HG03442 (cell line): ENCODE results near the gene DEAF1.
"Not testable (repeated sequence)": the region's sequence is repeated elsewhere in the genome, so short reads cannot be mapped to it uniquely, and the experiment has no call there.

Experiments
- ATAC-seq: cut with Tn5 transposase; IDR thresholded peaks from one replicate; pipeline ENCODE4 v1.9.1; 2021; ENCODE audit warnings: mild to moderate bottlenecking, moderate library complexity; ENCODE audit not compliant: unreplicated experiment

Gene DEAF1

GRCh38 chr11:680970-681369, 14.1 kb downstream of the DEAF1 start:
- ATAC-seq: no peak

GRCh38 chr11:680476-680875, 14.5 kb downstream of the DEAF1 start:
- ATAC-seq: no peak

GRCh38 chr11:679271-680207, 15.5 kb downstream of the DEAF1 start:
- ATAC-seq: no peak

- no peak for ATAC-seq
These were observed 16.7 kb downstream of the DEAF1 start for GRCh38 chr11:678297-678696.

GRCh38 chr11:674406-674805, 20.6 kb downstream of the DEAF1 start:
- ATAC-seq: no peak

- ATAC-seq: no peak
These were observed 21.2 kb downstream of the DEAF1 start for GRCh38 chr11:673866-674265.

- ATAC-seq: no peak
These were observed 29.2 kb downstream of the DEAF1 start for GRCh38 chr11:665704-666281.

GRCh38 chr11:665062-665703, 29.8 kb downstream of the DEAF1 start:
- ATAC-seq: no peak

GRCh38 chr11:662689-663274, 32.2 kb downstream of the DEAF1 start:
- no peak for ATAC-seq

- ATAC-seq: no peak
These were observed 34.2 kb downstream of the DEAF1 start for GRCh38 chr11:660681-661444.

GRCh38 chr11:660281-660680, 34.7 kb downstream of the DEAF1 start:
- no peak for ATAC-seq

- no peak for ATAC-seq
These were observed 35.4 kb downstream of the DEAF1 start for GRCh38 chr11:659532-660085.

GRCh38 chr11:657691-658126, 37.3 kb downstream of the DEAF1 start:
- no peak for ATAC-seq

- no peak for ATAC-seq
These were observed 38.2 kb downstream of the DEAF1 start for GRCh38 chr11:656866-657265.

- no peak for ATAC-seq
These were observed 38.6 kb downstream of the DEAF1 start for GRCh38 chr11:656426-656825.

GRCh38 chr11:655036-655726, 39.8 kb downstream of the DEAF1 start:
- ATAC-seq: no peak

GRCh38 chr11:654444-654843, 40.6 kb downstream of the DEAF1 start:
- not testable (repeated sequence) for ATAC-seq

GRCh38 chr11:653837-654236, 41.2 kb downstream of the DEAF1 start:
- ATAC-seq: no peak

- not testable (repeated sequence) for ATAC-seq
These were observed 41.9 kb downstream of the DEAF1 start for GRCh38 chr11:653136-653535.

GRCh38 chr11:650482-650881, 44.5 kb downstream of the DEAF1 start:
- ATAC-seq: no peak
